Fibroblast of the aortic adventitia (primary cell): Measurements from ENCODE around the gene PPP2R1B. TPM values are rescaled to one million over a fixed set of nuclear protein-coding genes. Genes with fewer than 3 reads are reported as not detected.
"Not testable (repeated sequence)": the region's sequence is repeated elsewhere in the genome, so short reads cannot be mapped to it uniquely, and the experiment has no call there.

ENCODE experiments used
- DNase-seq: peaks from one replicate; pipeline ENCODE4 v3.0.0-alpha.2; 2010; ENCODE audit warnings: low read depth
- H3K4me3 ChIP-seq: 2 replicates; pipeline ENCODE4 v1.5.1; 2011; ENCODE audit warnings: low read depth, mild to moderate bottlenecking, control low read depth, low read length, moderate library complexity
- total RNA-seq: library from RNA; depleted of rRNA; stranded (reverse); fragments of >200 nt; gene quantifications from 2 replicates; pipeline ENCODE4 v1.2.3, GENCODE V29; 2012; ENCODE audit warnings: low replicate concordance
- TF ChIP-seq, protein P1 (sequence below): IDR thresholded peaks from 2 replicates; pipeline ENCODE4 v1.5.1; 2011; ENCODE audit warnings: mild to moderate bottlenecking, low read length, control low read depth, inconsistent platforms; ENCODE audit not compliant: insufficient read depth

PPP2R1B gene
- total RNA-seq, 1 donor, result 27.1 TPM

GRCh38 chr11:111719379-111719778, 46.8 kb downstream of the PPP2R1B start:
- TF ChIP-seq, protein P1, sequence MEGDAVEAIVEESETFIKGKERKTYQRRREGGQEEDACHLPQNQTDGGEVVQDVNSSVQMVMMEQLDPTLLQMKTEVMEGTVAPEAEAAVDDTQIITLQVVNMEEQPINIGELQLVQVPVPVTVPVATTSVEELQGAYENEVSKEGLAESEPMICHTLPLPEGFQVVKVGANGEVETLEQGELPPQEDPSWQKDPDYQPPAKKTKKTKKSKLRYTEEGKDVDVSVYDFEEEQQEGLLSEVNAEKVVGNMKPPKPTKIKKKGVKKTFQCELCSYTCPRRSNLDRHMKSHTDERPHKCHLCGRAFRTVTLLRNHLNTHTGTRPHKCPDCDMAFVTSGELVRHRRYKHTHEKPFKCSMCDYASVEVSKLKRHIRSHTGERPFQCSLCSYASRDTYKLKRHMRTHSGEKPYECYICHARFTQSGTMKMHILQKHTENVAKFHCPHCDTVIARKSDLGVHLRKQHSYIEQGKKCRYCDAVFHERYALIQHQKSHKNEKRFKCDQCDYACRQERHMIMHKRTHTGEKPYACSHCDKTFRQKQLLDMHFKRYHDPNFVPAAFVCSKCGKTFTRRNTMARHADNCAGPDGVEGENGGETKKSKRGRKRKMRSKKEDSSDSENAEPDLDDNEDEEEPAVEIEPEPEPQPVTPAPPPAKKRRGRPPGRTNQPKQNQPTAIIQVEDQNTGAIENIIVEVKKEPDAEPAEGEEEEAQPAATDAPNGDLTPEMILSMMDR, result no peak
- DNase-seq, result peak; percentile 49
- no peak overlapping the region for H3K4me3 ChIP-seq

- peak; percentile 53 for DNase-seq
- no peak overlapping the region for H3K4me3 ChIP-seq
- TF ChIP-seq, protein P1, result no peak
Measured at GRCh38 chr11:111718859-111719258, 47.3 kb downstream of the PPP2R1B start.

DNA sequence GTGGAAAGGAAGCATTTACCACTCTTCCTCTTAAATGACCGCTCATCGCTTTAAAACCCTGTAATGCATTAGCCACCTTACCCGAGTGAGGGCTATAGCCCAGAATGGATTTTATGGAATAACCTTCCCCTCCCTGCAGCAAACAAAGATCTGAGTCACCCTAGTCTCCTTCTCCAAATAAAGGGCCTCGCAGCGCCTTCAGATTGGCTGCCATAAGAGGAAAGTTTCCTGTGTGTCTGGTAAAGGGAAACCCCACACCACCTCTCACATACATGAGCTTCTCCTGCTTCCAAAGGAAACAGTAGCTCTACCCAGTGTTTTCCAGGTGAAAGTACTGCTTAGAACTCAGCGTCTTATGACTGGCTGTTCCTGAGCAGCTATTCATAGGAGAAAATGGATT, 47.8 kb downstream of the PPP2R1B start:
- H3K4me3 ChIP-seq, result no peak overlapping the region
- TF ChIP-seq, protein P1, result no peak
- DNase-seq, result peak; percentile 76

DNA sequence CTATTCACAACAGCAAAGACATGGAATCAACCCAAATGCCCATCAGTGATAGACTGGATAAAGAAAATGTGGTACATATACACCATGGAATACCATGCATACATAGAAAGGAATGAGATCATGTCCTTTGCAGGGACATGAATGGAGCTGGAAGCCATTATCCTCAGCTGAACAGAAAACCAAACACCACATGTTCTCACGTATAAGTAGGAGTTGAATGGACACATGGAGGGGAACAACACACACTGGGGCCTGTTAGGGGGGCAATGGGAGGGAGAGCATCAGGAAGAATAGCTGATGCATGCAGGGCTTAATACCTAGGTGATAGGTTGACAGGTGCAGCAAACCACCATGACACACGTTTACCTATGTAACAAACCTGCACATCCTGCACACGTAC, 48.5 kb downstream of the PPP2R1B start:
- H3K4me3 ChIP-seq, DNase-seq: not testable (repeated sequence)

- TF ChIP-seq, protein P1, result no peak
- DNase-seq, result no peak
- H3K4me3 ChIP-seq, result no peak overlapping the region
Measured at GRCh38 chr11:111715142-111715816, 50.9 kb downstream of the PPP2R1B start.

- no peak overlapping the region for H3K4me3 ChIP-seq
Measured at GRCh38 chr11:111714522-111714921, 51.7 kb downstream of the PPP2R1B start.

GRCh38 chr11:111707691-111708067, 58.5 kb downstream of the PPP2R1B start:
- no peak for DNase-seq
- TF ChIP-seq, protein P1, result no peak

More at GRCh38 chr11:111714522-111714921, 51.7 kb downstream of the PPP2R1B start:
- TF ChIP-seq, protein P1, result no peak
- no peak for DNase-seq

More at GRCh38 chr11:111707691-111708067, 58.5 kb downstream of the PPP2R1B start:
- H3K4me3 ChIP-seq, result no peak overlapping the region
